GM23338 (cell line): Measurements from ENCODE around the gene KCMF1. TPM values are rescaled to one million over a fixed set of nuclear protein-coding genes. Genes with fewer than 3 reads are reported as not detected.
A peak's percentile ranks its signal among the peaks of the same experiment; 100 is the strongest.

Experiments used
- ATAC-seq: fragments of 200-7000 bp; cut with Tn5 transposase; 3 replicates; pipeline ENCODE4 v1.9.1; 2020
- DNase-seq: peaks from one replicate; pipeline ENCODE4 v3.0.0-alpha.2; 2015; ENCODE audit warnings: low spot score
- H2AFZ ChIP-seq: fragments of 200-600 bp; sonication (generic); 2 replicates; pipeline ENCODE4 v1.8.0; 2016; ENCODE audit warnings: antibody characterized with exemption, mild to moderate bottlenecking, moderate library complexity
- H3F3A ChIP-seq: fragments of 200-600 bp; sonication (generic); replicated peaks from 2 replicates; pipeline ENCODE4 v1.8.0; 2017; ENCODE audit warnings: antibody characterized with exemption, mixed run types, low read depth
- H3K27ac ChIP-seq: fragments of 200-600 bp; sonication (generic); 2 replicates; pipeline ENCODE4 v1.6.1; 2016; ENCODE audit warnings: low read depth
- H3K27me3 ChIP-seq: fragments of 200-600 bp; sonication (generic); 2 replicates; pipeline ENCODE4 v1.8.0; 2016; ENCODE audit warnings: mild to moderate bottlenecking, mixed run types, moderate library complexity; ENCODE audit not compliant: insufficient read depth
- H3K36me3 ChIP-seq: fragments of 200-600 bp; sonication (generic); 2 replicates; pipeline ENCODE4 v1.8.0; 2016; ENCODE audit warnings: mild to moderate bottlenecking; ENCODE audit not compliant: insufficient read depth
- H3K4me1 ChIP-seq: fragments of 200-600 bp; sonication (generic); 2 replicates; pipeline ENCODE4 v1.8.0; 2016; ENCODE audit warnings: mild to moderate bottlenecking, moderate library complexity; ENCODE audit not compliant: insufficient read depth
- H3K4me2 ChIP-seq: fragments of 200-600 bp; sonication (generic); 2 replicates; pipeline ENCODE4 v1.7.1; 2017; ENCODE audit warnings: mixed run types
- H3K4me3 ChIP-seq: fragments of 200-600 bp; sonication (generic); 2 replicates; pipeline ENCODE4 v1.6.1; 2016; ENCODE audit warnings: mixed run types
- H3K79me2 ChIP-seq: fragments of 200-600 bp; sonication (generic); replicated peaks from 2 replicates; pipeline ENCODE4 v1.8.0; 2017; ENCODE audit warnings: mild to moderate bottlenecking; ENCODE audit not compliant: insufficient read depth
- H3K9me2 ChIP-seq: fragments of 200-600 bp; sonication (generic); 2 replicates; pipeline ENCODE4 v1.8.0; 2017; ENCODE audit not compliant: insufficient read depth
- H4K20me1 ChIP-seq: fragments of 200-600 bp; sonication (generic); replicated peaks from 2 replicates; pipeline ENCODE4 v1.8.0; 2017; ENCODE audit warnings: mild to moderate bottlenecking; ENCODE audit not compliant: insufficient read depth
- H3K27ac Mint-ChIP-seq: 2 replicates; pipeline ENCODE4 v1.8.0; 2020; ENCODE audit warnings: inconsistent platforms, mild to moderate bottlenecking, moderate library complexity, mixed read lengths
- H3K27me3 Mint-ChIP-seq: 3 replicates; pipeline ENCODE4 v1.8.0; 2022; ENCODE audit warnings: low read depth, mild to moderate bottlenecking, moderate library complexity, mixed read lengths, inconsistent platforms; ENCODE audit not compliant: insufficient read depth, poor library complexity
- H3K36me3 Mint-ChIP-seq: 3 replicates; pipeline ENCODE4 v1.8.0; 2021; ENCODE audit warnings: low read depth, mild to moderate bottlenecking, inconsistent platforms, moderate library complexity, mixed read lengths
- H3K4me1 Mint-ChIP-seq: 3 replicates; pipeline ENCODE4 v1.8.0; 2020; ENCODE audit warnings: mild to moderate bottlenecking, inconsistent platforms, mixed read lengths
- H3K4me3 Mint-ChIP-seq: 3 replicates; pipeline ENCODE4 v1.8.0; 2021; ENCODE audit warnings: moderate library complexity, mild to moderate bottlenecking, inconsistent platforms, mixed read lengths
- H3K9me3 Mint-ChIP-seq: 3 replicates; pipeline ENCODE4 v1.8.0; 2020; ENCODE audit warnings: moderate library complexity, mild to moderate bottlenecking, inconsistent platforms, mixed read lengths
- CTCF ChIP-seq, 2 experiments: fragments of 200-600 bp in 1 of 2; sonication (generic) in 1 of 2; conservative IDR thresholded peaks; 2 replicates each; pipeline versions ENCODE4 v1.5.1 to v1.6.1; 2016 to 2017; ENCODE audit warnings: antibody characterized with exemption in 2 of 2, low read depth in 2 of 2, mild to moderate bottlenecking in 2 of 2, moderate library complexity in 1 of 2
- EZH2phosphoT487 ChIP-seq: fragments of 200-600 bp; sonication (generic); IDR thresholded peaks from one replicate; pipeline ENCODE4 v1.8.1; 2018; ENCODE audit warnings: antibody characterized with exemption; ENCODE audit not compliant: unreplicated experiment
- NANOG ChIP-seq: IDR thresholded peaks from 2 replicates; pipeline ENCODE4 v1.6.1; 2016; ENCODE audit warnings: antibody characterized with exemption, borderline replicate concordance
- POLR2AphosphoS5 ChIP-seq: IDR thresholded peaks from 2 replicates; pipeline ENCODE4 v1.6.1; 2016; ENCODE audit warnings: antibody characterized with exemption, low read depth
- REST ChIP-seq: IDR thresholded peaks from one replicate; pipeline ENCODE4 v1.6.1; 2018; ENCODE audit warnings: antibody characterized with exemption; ENCODE audit not compliant: unreplicated experiment
- STAT1 ChIP-seq: IDR thresholded peaks from one replicate; pipeline ENCODE4 v1.6.1; 2016; ENCODE audit warnings: antibody characterized with exemption; ENCODE audit not compliant: unreplicated experiment
- ZNF331 ChIP-seq: fragments of 250-450 bp; sonication (Bioruptor Pico); IDR thresholded peaks from 2 replicates; pipeline ENCODE4 v1.5.0; 2020; ENCODE audit warnings: low read depth, mild to moderate bottlenecking, moderate library complexity
- ZNF462 ChIP-seq: fragments of 250-450 bp; sonication (Bioruptor Pico); IDR thresholded peaks from 2 replicates; pipeline ENCODE4 v1.5.0; 2020; ENCODE audit warnings: mild to moderate bottlenecking, moderate library complexity
- polyA plus RNA-seq: library from polyadenylated mRNA; unstranded; fragments of >200 nt; fragmentation: Nextera tagmentation; extraction: Ambion mirVana; gene quantifications from 2 replicates; pipeline ENCODE4 v1.2.1, GENCODE V29; 2016
- total RNA-seq: library from RNA; depleted of rRNA; stranded (reverse); fragments of >200 nt; shearing (Covaris generic); gene quantifications from 2 replicates; pipeline ENCODE4 v1.2.3, GENCODE V29; 2014

KCMF1 gene
- total and polyA plus RNA-seq, 2 experiments from 2014 or later, result 29.3 to 120 TPM

GRCh38 chr2:84957771-84958134 is 13.2 kb upstream of the KCMF1 start:
- H3K27ac ChIP-seq, result peak overlapping the region; percentile 100
- no peak for DNase-seq
- H3K4me1 Mint-ChIP-seq, result peaks cover 60% of the 10 kb centered on the region
- peaks cover 27% of the 10 kb centered on the region for H3K27me3 Mint-ChIP-seq
- no peaks in the 10 kb centered on the region for H3K36me3 ChIP-seq
- peaks cover 17% of the 10 kb centered on the region; the same call in 1 of the 2 replicates for H3F3A ChIP-seq
- peaks cover 24% of the 10 kb centered on the region for H3K36me3 Mint-ChIP-seq
- H3K9me2 ChIP-seq, result no peaks in the 10 kb centered on the region; the same call in 1 of the 2 replicates
- H3K79me2 ChIP-seq, result peaks cover 12% of the 10 kb centered on the region
- TF ChIP-seq ZNF331 (no peak), REST (no peak), NANOG (no peak), STAT1 (no peak)
- H3K27ac Mint-ChIP-seq, result peak overlapping the region; percentile 99
- no peak overlapping the region for H2AFZ ChIP-seq
- peaks cover 36% of the 10 kb centered on the region for H3K4me1 ChIP-seq
- no peaks in the 10 kb centered on the region for H3K27me3 ChIP-seq
- H3K9me3 Mint-ChIP-seq, result no peaks in the 10 kb centered on the region; the same call in 2 of the 3 replicates
- 0 out of 2 replicates have a peak, but pooled peaks cover 1% of the 10 kb centered on the region for H4K20me1 ChIP-seq
- peak overlapping the region; percentile 35 for H3K4me3 ChIP-seq
- H3K4me3 Mint-ChIP-seq, result peak overlapping the region; percentile 54
- H3K4me2 ChIP-seq, result peak overlapping the region; percentile 66
- no peak for ATAC-seq

GRCh38 chr2:84958135-84959059 is 12.6 kb upstream of the KCMF1 start:
- ATAC-seq (peak; percentile 83), DNase-seq (peak; percentile 100)
- Mint-ChIP-seq H3K9me3 (no peaks in the 10 kb centered on the region; the same call in 2 of the 3 replicates), H3K27ac (peak overlapping the region; percentile 99), H3K4me1 (peaks cover 67% of the 10 kb centered on the region), H3K36me3 (peaks cover 30% of the 10 kb centered on the region), H3K27me3 (peaks cover 27% of the 10 kb centered on the region), H3K4me3 (peak overlapping the region; percentile 54)
- Histone ChIP-seq H3K4me2 (peak overlapping the region; percentile 63), H3K27ac (peak overlapping the region; percentile 100), H4K20me1 (0 out of 2 replicates have a peak, but pooled peaks cover 4% of the 10 kb centered on the region), H3K4me1 (peaks cover 35% of the 10 kb centered on the region), H3K79me2 (peaks cover 19% of the 10 kb centered on the region), H3K27me3 (no peaks in the 10 kb centered on the region), H3F3A (peaks cover 17% of the 10 kb centered on the region; the same call in 1 of the 2 replicates), H3K4me3 (peak overlapping the region; percentile 30), H3K9me2 (no peaks in the 10 kb centered on the region; the same call in 1 of the 2 replicates), H3K36me3 (no peaks in the 10 kb centered on the region), H2AFZ (no peak overlapping the region)
- TF ChIP-seq NANOG, result peak; percentile 80
- 0 out of 4 replicates have a peak, but pooled peaks of 1 of the 2 experiments have one; percentile 11 for TF ChIP-seq CTCF (conservative IDR thresholded peaks at IDR 0.05; ENCODE audit: low read depth in 2 of 2)
- TF ChIP-seq EZH2phosphoT487, result no peak
- TF ChIP-seq POLR2AphosphoS5, result no peak; the same call in 1 of the 2 replicates
- TF ChIP-seq ZNF462, result 0 out of 2 replicates have a peak, but pooled peaks have one; percentile 41
